ENCODE results near the gene ANKRD28.

The ANKRD28 gene

GRCh38 chr3:15636028-15636709 is 161.6 kb downstream of the ANKRD28 start:
- TF ChIP-seq TAF1 (IDR thresholded peaks at IDR 0.05; ENCODE audit: borderline replicate concordance, insufficient read depth, low read length) (no peak), FOXP2 (optimal IDR thresholded peaks at IDR 0.05; ENCODE audit: borderline replicate concordance, extremely low read depth, extremely low read length, insufficient read depth) (peak; percentile 75), SIN3A (IDR thresholded peaks at IDR 0.05; ENCODE audit: borderline replicate concordance, insufficient read depth, low read length) (no peak), POLR2AphosphoS5 (IDR thresholded peaks at IDR 0.05; ENCODE audit: low read depth, low read length) (no peak)
- TF ChIP-seq, protein P1, sequence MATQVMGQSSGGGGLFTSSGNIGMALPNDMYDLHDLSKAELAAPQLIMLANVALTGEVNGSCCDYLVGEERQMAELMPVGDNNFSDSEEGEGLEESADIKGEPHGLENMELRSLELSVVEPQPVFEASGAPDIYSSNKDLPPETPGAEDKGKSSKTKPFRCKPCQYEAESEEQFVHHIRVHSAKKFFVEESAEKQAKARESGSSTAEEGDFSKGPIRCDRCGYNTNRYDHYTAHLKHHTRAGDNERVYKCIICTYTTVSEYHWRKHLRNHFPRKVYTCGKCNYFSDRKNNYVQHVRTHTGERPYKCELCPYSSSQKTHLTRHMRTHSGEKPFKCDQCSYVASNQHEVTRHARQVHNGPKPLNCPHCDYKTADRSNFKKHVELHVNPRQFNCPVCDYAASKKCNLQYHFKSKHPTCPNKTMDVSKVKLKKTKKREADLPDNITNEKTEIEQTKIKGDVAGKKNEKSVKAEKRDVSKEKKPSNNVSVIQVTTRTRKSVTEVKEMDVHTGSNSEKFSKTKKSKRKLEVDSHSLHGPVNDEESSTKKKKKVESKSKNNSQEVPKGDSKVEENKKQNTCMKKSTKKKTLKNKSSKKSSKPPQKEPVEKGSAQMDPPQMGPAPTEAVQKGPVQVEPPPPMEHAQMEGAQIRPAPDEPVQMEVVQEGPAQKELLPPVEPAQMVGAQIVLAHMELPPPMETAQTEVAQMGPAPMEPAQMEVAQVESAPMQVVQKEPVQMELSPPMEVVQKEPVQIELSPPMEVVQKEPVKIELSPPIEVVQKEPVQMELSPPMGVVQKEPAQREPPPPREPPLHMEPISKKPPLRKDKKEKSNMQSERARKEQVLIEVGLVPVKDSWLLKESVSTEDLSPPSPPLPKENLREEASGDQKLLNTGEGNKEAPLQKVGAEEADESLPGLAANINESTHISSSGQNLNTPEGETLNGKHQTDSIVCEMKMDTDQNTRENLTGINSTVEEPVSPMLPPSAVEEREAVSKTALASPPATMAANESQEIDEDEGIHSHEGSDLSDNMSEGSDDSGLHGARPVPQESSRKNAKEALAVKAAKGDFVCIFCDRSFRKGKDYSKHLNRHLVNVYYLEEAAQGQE (IDR thresholded peaks at IDR 0.05; ENCODE audit: insufficient read depth in 1 of 2, low read depth in 2 of 2, low read length in 2 of 2), result no peak

GRCh38 chr3:15635121-15635661 is 162.6 kb downstream of the ANKRD28 start:
- no peak for TF ChIP-seq SIN3A (IDR thresholded peaks at IDR 0.05; ENCODE audit: borderline replicate concordance, insufficient read depth, low read length)
- no peak for TF ChIP-seq FOXP2 (optimal IDR thresholded peaks at IDR 0.05; ENCODE audit: borderline replicate concordance, extremely low read depth, extremely low read length, insufficient read depth)
- TF ChIP-seq, protein P1 (IDR thresholded peaks at IDR 0.05; ENCODE audit: insufficient read depth in 1 of 2, low read depth in 2 of 2, low read length in 2 of 2), result no peak
- no peak for TF ChIP-seq TAF1 (IDR thresholded peaks at IDR 0.05; ENCODE audit: borderline replicate concordance, insufficient read depth, low read length)
- TF ChIP-seq POLR2AphosphoS5 (IDR thresholded peaks at IDR 0.05; ENCODE audit: low read depth, low read length), result no peak

- TF ChIP-seq, protein P1 (IDR thresholded peaks at IDR 0.05; ENCODE audit: insufficient read depth in 1 of 2, low read depth in 2 of 2, low read length in 2 of 2), result no peak
- no peak for TF ChIP-seq SIN3A (IDR thresholded peaks at IDR 0.05; ENCODE audit: borderline replicate concordance, insufficient read depth, low read length)
- no peak for TF ChIP-seq FOXP2 (optimal IDR thresholded peaks at IDR 0.05; ENCODE audit: borderline replicate concordance, extremely low read depth, extremely low read length, insufficient read depth)
- TF ChIP-seq TAF1 (IDR thresholded peaks at IDR 0.05; ENCODE audit: borderline replicate concordance, insufficient read depth, low read length), result no peak
- TF ChIP-seq POLR2AphosphoS5 (IDR thresholded peaks at IDR 0.05; ENCODE audit: low read depth, low read length), result no peak
These were observed 163.1 kb downstream of the ANKRD28 start for GRCh38 chr3:15634671-15635070.

- no peak for TF ChIP-seq SIN3A (IDR thresholded peaks at IDR 0.05; ENCODE audit: borderline replicate concordance, insufficient read depth, low read length)
These were observed 163.8 kb downstream of the ANKRD28 start for GRCh38 chr3:15633766-15634598.

DNA sequence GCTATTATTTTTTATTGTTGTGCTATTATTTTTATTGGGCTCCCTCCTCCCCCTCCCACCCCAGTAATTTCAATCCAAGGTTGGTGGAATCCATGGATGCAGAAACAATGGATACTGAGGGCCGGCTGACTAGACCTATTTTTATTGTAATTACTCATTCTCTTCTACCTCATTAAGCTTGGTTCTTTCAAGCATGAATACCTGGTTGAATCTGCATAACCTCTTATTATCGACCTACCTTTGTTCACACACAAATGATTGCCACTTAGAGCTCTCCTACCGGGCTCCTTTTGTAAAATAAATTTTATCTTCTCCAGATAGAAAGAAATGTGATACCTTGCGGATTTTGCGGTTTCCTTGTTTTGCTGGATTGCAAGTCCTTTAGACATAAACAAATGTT is 164.6 kb downstream of the ANKRD28 start:
- TF ChIP-seq SIN3A (IDR thresholded peaks at IDR 0.05; ENCODE audit: borderline replicate concordance, insufficient read depth, low read length) (no peak), FOXP2 (optimal IDR thresholded peaks at IDR 0.05; ENCODE audit: borderline replicate concordance, extremely low read depth, extremely low read length, insufficient read depth) (no peak), TAF1 (IDR thresholded peaks at IDR 0.05; ENCODE audit: borderline replicate concordance, insufficient read depth, low read length) (no peak), POLR2AphosphoS5 (IDR thresholded peaks at IDR 0.05; ENCODE audit: low read depth, low read length) (no peak)
- TF ChIP-seq, protein P1 (IDR thresholded peaks at IDR 0.05; ENCODE audit: insufficient read depth in 1 of 2, low read depth in 2 of 2, low read length in 2 of 2), result no peak
